GM12878 (cell line): ENCODE measurements around the gene IQSEC2.

Source experiments
- BRCA1 ChIP-seq: IDR thresholded peaks from 2 replicates; pipeline ENCODE4 v1.6.1; 2011; ENCODE audit warnings: low read depth, low read length, improper control_type of control experiment
- CEBPB ChIP-seq, 2 experiments: fragments of 150-350 bp in 1 of 2; IDR thresholded peaks; 2 replicates each; pipeline ENCODE4 v1.6.1; 2012 to 2014; ENCODE audit warnings: low read depth in 2 of 2, low read length in 2 of 2, borderline replicate concordance in 1 of 2, inconsistent platforms in 1 of 2
- CREB1 ChIP-seq: IDR thresholded peaks from 2 replicates; pipeline ENCODE4 v1.6.1; 2012; ENCODE audit warnings: low read depth, mild to moderate bottlenecking, inconsistent platforms
- EZH2 ChIP-seq: IDR thresholded peaks from 2 replicates; pipeline ENCODE4 v1.6.1; 2012; ENCODE audit warnings: low read depth, mild to moderate bottlenecking, control low read depth, inconsistent platforms, low read length, borderline replicate concordance; ENCODE audit not compliant: control insufficient read depth
- KDM1A ChIP-seq: fragments of 200-600 bp; sonication (generic); IDR thresholded peaks from 2 replicates; pipeline ENCODE4 v1.6.1; 2016; ENCODE audit warnings: borderline replicate concordance
- NR2C2 ChIP-seq: IDR thresholded peaks from 2 replicates; pipeline ENCODE4 v1.6.1; 2011; ENCODE audit warnings: borderline replicate concordance, low read depth; ENCODE audit not compliant: control insufficient read depth, insufficient read length
- RAD21 ChIP-seq: IDR thresholded peaks from 2 replicates; pipeline ENCODE4 v1.6.1; 2011; ENCODE audit warnings: mild to moderate bottlenecking, low read depth, low read length, moderate library complexity; ENCODE audit not compliant: insufficient read depth
- RAD51 ChIP-seq: fragments of 450-650 bp; IDR thresholded peaks from 2 replicates; pipeline ENCODE4 v1.6.1; 2016; ENCODE audit warnings: moderate library complexity, mild to moderate bottlenecking, inconsistent platforms
- YY1 ChIP-seq: IDR thresholded peaks from 2 replicates; pipeline ENCODE4 v1.6.1; 2011; ENCODE audit warnings: low read depth, mild to moderate bottlenecking, low read length
- ZZZ3 ChIP-seq: IDR thresholded peaks from 2 replicates; pipeline ENCODE4 v1.6.1; 2011; ENCODE audit warnings: low read depth; ENCODE audit not compliant: control insufficient read depth, insufficient read length
- TF ChIP-seq, protein P1 (sequence below), 3 experiments: IDR thresholded peaks in 2 of 3; conservative IDR thresholded peaks in 1 of 3; 2 replicates each; pipeline ENCODE4 v1.5.1; 2011; ENCODE audit warnings: low read depth in 3 of 3, low read length in 3 of 3, mild to moderate bottlenecking in 3 of 3, control low read depth in 2 of 3, moderate library complexity in 2 of 3, inconsistent platforms in 1 of 3, mixed read lengths in 1 of 3; ENCODE audit not compliant: control insufficient read depth in 2 of 3, insufficient read depth in 1 of 3; ENCODE audit errors: extremely low read depth in 1 of 3
- TF ChIP-seq, protein P2 (sequence below): IDR thresholded peaks from 2 replicates; pipeline ENCODE4 v1.6.1; 2012; ENCODE audit warnings: low read depth, low read length, improper control_type of control experiment
- TF ChIP-seq, protein P3 (sequence below): fragments of 450-650 bp; IDR thresholded peaks from 2 replicates; pipeline ENCODE4 v1.6.1; 2017; ENCODE audit warnings: antibody characterized with exemption, mild to moderate bottlenecking, moderate library complexity

DNA sequence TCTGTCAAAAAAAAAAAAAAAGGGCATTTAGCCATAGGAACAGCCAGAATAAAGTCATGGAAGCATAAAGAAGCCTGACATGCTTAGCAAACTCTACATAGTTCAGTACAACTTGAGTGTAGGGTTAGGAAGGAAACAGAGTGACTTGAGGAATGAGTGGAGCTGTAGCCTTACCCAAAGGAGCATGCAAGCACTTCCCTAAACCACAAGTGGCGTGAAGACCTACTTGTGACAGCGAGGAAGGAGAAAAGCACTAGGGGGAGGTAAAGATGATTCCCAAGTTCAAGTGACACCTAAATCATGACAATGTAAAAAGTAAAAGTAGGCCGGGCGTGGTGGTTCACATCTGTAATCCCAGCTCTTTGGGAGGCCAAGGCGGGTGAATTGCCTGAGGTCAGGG lies 21.8 kb upstream of the IQSEC2 start:
- TF ChIP-seq CREB1 (no peak), EZH2 (no peak), YY1 (no peak), RAD21 (no peak), CEBPB (IDR thresholded peaks at IDR 0.05; ENCODE audit: borderline replicate concordance in 1 of 2, low read depth in 2 of 2, low read length in 2 of 2) (no peak), NR2C2 (no peak), RAD51 (no peak), BRCA1 (no peak), ZZZ3 (no peak), KDM1A (no peak)
- TF ChIP-seq, protein P1, sequence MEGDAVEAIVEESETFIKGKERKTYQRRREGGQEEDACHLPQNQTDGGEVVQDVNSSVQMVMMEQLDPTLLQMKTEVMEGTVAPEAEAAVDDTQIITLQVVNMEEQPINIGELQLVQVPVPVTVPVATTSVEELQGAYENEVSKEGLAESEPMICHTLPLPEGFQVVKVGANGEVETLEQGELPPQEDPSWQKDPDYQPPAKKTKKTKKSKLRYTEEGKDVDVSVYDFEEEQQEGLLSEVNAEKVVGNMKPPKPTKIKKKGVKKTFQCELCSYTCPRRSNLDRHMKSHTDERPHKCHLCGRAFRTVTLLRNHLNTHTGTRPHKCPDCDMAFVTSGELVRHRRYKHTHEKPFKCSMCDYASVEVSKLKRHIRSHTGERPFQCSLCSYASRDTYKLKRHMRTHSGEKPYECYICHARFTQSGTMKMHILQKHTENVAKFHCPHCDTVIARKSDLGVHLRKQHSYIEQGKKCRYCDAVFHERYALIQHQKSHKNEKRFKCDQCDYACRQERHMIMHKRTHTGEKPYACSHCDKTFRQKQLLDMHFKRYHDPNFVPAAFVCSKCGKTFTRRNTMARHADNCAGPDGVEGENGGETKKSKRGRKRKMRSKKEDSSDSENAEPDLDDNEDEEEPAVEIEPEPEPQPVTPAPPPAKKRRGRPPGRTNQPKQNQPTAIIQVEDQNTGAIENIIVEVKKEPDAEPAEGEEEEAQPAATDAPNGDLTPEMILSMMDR (IDR thresholded peaks at IDR 0.05 in 2 of 3, conservative IDR thresholded peaks at IDR 0.05 in 1 of 3; ENCODE audit: control insufficient read depth in 2 of 3, extremely low read depth in 1 of 3, insufficient read depth in 1 of 3, low read depth in 3 of 3, low read length in 3 of 3) = no peak
- TF ChIP-seq, protein P2, sequence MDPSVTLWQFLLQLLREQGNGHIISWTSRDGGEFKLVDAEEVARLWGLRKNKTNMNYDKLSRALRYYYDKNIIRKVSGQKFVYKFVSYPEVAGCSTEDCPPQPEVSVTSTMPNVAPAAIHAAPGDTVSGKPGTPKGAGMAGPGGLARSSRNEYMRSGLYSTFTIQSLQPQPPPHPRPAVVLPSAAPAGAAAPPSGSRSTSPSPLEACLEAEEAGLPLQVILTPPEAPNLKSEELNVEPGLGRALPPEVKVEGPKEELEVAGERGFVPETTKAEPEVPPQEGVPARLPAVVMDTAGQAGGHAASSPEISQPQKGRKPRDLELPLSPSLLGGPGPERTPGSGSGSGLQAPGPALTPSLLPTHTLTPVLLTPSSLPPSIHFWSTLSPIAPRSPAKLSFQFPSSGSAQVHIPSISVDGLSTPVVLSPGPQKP = no peak
- TF ChIP-seq, protein P3, sequence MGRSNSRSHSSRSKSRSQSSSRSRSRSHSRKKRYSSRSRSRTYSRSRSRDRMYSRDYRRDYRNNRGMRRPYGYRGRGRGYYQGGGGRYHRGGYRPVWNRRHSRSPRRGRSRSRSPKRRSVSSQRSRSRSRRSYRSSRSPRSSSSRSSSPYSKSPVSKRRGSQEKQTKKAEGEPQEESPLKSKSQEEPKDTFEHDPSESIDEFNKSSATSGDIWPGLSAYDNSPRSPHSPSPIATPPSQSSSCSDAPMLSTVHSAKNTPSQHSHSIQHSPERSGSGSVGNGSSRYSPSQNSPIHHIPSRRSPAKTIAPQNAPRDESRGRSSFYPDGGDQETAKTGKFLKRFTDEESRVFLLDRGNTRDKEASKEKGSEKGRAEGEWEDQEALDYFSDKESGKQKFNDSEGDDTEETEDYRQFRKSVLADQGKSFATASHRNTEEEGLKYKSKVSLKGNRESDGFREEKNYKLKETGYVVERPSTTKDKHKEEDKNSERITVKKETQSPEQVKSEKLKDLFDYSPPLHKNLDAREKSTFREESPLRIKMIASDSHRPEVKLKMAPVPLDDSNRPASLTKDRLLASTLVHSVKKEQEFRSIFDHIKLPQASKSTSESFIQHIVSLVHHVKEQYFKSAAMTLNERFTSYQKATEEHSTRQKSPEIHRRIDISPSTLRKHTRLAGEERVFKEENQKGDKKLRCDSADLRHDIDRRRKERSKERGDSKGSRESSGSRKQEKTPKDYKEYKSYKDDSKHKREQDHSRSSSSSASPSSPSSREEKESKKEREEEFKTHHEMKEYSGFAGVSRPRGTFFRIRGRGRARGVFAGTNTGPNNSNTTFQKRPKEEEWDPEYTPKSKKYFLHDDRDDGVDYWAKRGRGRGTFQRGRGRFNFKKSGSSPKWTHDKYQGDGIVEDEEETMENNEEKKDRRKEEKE = no peak
